ENCODE results near the gene TCF21.

Gene TCF21

GRCh38 chr6:133871131-133871530 is 17.8 kb upstream of the TCF21 start:
- H3K4me3 ChIP-seq (ENCODE audit: control insufficient read depth, low read depth, low read length): no peak overlapping the region
- TF ChIP-seq CTCF (conservative IDR thresholded peaks at IDR 0.05; ENCODE audit: control insufficient read depth, insufficient read depth, low read depth, low read length): no peak
- DNase-seq (ENCODE audit: low read depth): no peak

- no peak for DNase-seq (ENCODE audit: low read depth)
- TF ChIP-seq CTCF (conservative IDR thresholded peaks at IDR 0.05; ENCODE audit: control insufficient read depth, insufficient read depth, low read depth, low read length): no peak
- H3K4me3 ChIP-seq (ENCODE audit: control insufficient read depth, low read depth, low read length): no peak overlapping the region
Observed at GRCh38 chr6:133873538-133873937, 15.4 kb upstream of the TCF21 start.

- H3K4me3 ChIP-seq (ENCODE audit: control insufficient read depth, low read depth, low read length): no peak overlapping the region
- no peak for DNase-seq (ENCODE audit: low read depth)
- no peak for TF ChIP-seq CTCF (conservative IDR thresholded peaks at IDR 0.05; ENCODE audit: control insufficient read depth, insufficient read depth, low read depth, low read length)
Observed at GRCh38 chr6:133877116-133877515, 11.8 kb upstream of the TCF21 start.

DNA sequence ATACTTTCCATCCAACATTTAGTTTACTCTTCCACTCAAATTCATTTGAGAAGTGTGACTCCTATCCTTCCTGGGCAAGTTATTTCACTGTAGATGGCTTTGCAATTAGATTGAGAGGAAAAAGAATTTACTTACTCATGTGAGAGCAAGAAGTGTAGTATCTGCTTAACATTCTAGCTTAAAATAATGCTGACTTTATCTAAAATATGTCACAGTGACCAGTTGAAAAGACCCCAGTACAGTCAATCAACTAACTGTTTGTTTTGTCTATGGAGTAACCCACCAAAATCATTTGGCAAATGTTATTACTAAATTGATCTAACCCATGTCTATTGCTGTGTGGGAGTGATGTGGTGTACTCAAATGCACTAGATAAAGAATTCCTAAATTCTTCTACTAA is 8.9 kb upstream of the TCF21 start:
- no peak for DNase-seq (ENCODE audit: low read depth)
- TF ChIP-seq CTCF (conservative IDR thresholded peaks at IDR 0.05; ENCODE audit: control insufficient read depth, insufficient read depth, low read depth, low read length): no peak
- H3K4me3 ChIP-seq (ENCODE audit: control insufficient read depth, low read depth, low read length): no peak overlapping the region

DNA sequence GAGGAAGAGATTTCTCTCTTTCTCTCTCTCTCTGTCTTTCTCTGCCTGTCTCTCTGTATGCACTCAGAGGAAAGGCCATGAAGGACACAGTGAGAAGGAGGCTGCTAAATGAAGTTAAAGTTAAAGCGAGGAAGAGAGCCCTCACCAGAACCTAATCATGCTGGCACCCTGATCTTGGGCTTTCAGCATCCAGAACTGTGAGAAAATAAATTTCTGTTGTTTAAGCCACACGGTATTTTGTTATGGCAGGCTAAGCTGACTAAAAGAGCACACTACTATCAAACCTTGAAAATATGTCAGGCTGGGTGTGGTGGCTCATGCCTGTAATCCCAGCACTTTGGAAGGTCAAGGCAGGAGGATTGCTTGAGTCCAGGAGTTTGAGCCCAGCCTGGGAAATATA is 8.0 kb upstream of the TCF21 start:
- no peak for TF ChIP-seq CTCF (conservative IDR thresholded peaks at IDR 0.05; ENCODE audit: control insufficient read depth, insufficient read depth, low read depth, low read length)
- no peak overlapping the region for H3K4me3 ChIP-seq (ENCODE audit: control insufficient read depth, low read depth, low read length)
- DNase-seq (ENCODE audit: low read depth): no peak

- TF ChIP-seq CTCF (conservative IDR thresholded peaks at IDR 0.05; ENCODE audit: control insufficient read depth, insufficient read depth, low read depth, low read length): no peak
- DNase-seq (ENCODE audit: low read depth): no peak
- no peak overlapping the region for H3K4me3 ChIP-seq (ENCODE audit: control insufficient read depth, low read depth, low read length)
Observed at GRCh38 chr6:133886104-133886775, 2.7 kb upstream of the TCF21 start.

Measured in fibroblast of mammary gland (primary cell).